ENCODE results near the gene TPD52L2.
"Not testable (repeated sequence)": the region's sequence is repeated elsewhere in the genome, so short reads cannot be mapped to it uniquely, and the experiment has no call there.

The TPD52L2 gene

DNA sequence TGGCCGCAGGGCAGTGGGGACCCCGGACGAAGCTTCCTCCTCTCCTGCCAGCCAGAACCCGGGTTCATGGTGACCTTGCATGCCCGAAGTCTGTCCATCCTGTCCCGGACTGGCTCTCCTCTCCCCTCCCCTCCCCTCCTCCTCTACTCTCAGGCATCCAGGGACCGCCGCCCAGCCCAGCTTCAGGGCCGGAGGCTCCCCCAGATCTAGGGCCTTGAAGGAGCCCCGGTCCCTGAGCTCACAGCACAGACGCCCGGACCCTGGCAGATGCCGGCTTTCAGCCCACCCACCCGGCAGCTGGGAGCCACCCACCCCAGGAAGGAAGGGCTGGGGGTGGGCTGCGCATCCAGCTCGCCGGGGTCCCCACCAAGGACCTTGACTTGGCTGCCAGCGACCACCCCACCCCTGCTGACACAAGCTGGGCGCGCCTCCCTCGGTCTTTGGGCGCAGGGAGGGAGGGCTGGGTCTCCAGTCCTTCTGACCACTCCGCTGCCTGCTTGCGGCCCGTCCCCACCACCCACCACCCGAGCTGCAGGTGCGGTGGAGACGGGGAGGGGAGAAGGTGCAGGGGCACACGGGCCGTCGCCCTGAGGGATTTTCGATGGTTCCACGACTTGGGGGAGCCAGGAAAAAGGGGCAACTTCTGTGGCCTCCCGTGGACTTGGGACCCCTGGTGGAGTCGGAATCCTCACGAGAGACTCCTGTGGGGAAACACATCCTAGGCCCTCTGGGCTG, 9.5 kb upstream of the TPD52L2 start:
- DNase-seq (ENCODE audit: low spot score): no peak

DNA sequence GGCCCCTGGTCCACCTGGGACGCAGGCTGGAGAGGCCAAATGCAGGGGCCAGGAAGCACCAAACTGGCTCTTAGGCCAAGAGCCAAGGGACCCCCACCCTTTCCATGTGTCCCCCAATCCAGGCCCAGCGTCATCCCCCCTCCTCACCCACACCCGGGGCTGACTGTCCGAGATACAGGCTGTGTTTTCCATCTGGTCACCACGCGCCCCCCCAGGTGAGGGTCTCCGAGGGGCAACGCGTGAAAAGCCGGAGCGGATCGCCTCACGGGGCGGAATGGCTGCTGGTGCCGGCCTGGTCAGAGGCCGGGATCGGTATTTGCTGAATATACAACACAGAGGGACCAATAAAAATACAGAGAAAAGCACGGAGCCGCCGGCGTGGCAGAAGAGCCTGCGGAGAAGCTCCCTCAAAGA, 9.0 kb upstream of the TPD52L2 start:
- DNase-seq (ENCODE audit: low spot score): no peak

DNA sequence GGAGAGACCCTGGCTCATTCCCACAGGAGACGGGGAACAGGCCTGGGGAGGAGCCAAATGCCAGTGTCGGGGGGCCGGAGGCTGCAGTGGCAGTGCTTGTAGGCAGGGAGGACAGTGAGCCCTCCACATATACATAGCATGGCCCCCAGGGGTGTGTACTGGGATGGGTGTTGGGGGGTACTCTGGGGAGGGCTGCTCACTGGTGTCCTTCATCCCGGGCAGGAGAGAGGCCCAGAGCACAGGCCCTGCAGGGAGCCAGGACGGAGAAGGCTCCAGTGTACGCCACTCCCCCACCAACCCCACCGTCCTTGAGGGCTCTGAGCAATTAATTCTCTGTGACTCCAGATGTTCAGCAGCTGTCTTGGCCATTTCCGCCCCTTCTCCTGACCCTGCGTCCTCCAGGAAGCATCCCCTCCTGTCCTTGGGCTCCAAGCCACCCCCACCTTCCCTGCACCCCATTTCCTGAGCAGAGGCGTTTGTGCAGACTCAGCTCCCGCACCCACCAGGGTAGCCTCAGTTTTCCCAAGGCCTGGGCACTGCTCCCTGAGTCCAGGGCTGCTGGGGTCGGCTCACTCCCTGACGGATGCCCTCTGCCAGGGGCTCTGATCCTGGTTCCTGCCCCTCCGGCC, 7.2 kb upstream of the TPD52L2 start:
- DNase-seq (ENCODE audit: low spot score): no peak

DNA sequence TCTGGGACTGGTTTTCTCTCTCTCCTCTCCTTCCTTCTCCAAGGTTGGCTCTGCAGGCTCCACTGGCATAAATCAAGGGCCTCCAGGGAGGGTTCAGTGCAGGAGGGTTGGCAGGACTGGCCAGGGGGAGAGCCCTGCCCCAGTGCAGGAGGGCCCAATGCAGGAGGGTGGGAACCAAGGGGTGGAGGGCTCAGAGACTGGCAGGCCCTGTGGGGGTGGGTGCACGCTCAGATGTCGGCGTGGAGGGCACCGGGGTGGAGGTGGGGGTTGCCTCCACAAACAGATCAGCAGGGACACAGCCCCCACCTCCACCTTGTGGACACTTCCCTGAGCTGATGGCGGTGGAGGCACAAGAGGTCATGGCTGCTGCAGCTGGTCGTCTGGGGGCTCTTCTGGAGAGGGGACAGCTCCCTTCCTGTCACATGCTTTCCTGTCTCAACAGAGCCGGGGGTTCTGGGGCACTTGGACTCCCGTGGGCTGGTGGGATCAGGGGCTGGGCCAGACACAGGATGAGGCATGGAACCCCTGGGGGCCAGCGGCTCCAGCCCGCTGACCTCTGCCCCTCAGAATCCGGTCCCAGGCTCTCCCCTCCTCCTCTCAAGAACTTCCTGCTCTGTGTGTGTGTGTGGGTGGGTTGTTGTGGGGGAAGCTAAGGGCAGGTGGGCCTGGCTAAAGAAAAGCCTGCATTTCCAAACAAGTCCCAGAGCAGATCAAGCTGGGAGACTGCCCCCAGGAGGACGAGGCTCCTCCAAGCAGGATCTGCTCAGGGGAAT, 6.5 kb upstream of the TPD52L2 start:
- DNase-seq (ENCODE audit: low spot score): no peak

DNA sequence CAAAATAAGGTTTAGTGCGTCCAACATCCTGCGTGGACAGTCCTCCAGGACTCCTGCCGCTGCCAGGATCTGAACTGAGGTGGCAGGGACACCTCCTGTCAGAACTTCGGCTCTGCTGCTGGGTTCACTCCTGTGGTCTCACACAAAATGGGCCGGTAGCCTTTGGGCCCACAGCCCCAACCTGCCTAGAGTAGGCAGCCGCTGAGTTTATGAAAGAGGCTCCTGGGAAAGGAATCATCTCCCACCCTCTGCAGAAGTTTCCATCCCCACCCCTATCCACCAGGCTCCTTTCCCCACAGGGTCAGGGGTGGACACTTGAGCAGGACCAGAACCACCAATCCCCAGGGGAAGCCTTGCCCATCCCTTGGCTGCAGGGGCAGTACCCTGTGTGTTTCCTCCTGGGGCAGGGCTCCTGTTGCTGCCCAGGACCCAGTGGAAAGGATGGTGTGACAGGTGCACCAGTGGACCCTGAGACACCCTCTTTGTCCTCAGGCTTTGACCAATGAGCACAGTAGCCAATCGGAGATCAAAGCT, 5.8 kb upstream of the TPD52L2 start:
- no peak for DNase-seq (ENCODE audit: low spot score)

DNA sequence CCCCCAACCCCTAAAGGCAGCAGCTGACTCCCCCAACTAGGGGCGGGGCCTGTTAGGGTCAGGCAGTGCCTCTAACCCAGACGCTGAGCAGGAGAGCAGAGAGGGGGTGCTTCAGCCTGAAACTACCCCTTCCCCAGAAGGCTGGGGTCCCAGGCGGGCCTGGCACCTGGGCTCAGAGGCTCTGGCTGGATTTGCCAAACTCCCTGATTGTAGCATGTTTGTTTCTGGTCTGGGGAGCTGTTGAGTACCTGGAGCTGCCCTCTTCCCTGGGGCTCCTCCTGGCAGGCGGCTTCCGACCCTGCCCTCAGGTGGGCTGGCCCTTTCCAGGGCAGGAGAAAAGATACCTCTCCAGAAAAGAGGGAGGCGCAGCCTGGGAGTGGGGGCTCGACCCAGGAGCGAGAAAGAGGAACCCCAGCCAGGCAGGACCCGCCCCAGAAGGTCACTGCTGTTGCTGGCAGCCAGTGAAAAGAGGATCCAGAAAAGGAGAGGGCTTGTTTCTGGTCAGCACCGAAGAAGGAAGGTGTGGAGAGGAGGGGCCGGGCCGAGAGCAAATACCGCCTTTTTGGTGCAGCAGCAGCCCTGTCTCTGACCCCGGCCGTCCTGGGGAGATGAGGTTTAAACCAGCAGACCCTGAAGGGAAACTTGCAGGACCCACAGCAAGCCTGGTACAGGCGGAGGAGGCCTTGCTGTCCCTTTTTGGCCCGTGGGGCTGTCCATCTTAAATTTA, 4.6 kb upstream of the TPD52L2 start:
- DNase-seq (ENCODE audit: low spot score): no peak

DNA sequence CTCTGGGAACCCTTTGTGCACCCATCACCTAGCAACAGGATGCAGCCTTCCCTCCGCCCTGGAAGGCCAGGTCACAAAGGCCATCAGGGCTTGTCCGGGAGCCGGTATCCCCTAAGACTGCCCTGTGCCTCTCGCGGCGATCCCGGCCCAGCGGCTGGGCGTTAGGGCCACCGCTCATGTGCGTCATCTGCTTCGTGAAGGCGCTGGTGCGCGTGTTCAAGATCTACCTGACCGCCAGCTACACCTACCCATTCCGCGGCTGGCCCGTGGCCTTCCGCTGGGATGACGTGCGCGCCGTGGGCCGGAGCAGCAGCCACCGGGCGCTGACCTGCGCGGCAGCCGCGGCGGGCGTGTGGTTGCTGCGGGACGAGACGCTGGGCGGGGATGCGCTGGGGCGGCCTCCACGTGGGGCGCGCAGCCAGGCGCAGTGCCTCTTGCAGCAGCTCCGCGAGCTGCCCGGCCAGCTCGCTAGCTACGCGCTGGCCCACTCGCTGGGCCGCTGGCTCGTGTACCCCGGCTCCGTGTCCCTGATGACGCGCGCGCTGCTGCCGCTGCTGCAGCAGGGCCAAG, 3.6 kb upstream of the TPD52L2 start, which contains the start of gene ABHD16B:
ABHD16B (plus strand) TSS at position 134 of the 570 bp plus-strand sequence; CDS start at position 177, 43 bp downstream.
- no peak for DNase-seq (ENCODE audit: low spot score)

DNA sequence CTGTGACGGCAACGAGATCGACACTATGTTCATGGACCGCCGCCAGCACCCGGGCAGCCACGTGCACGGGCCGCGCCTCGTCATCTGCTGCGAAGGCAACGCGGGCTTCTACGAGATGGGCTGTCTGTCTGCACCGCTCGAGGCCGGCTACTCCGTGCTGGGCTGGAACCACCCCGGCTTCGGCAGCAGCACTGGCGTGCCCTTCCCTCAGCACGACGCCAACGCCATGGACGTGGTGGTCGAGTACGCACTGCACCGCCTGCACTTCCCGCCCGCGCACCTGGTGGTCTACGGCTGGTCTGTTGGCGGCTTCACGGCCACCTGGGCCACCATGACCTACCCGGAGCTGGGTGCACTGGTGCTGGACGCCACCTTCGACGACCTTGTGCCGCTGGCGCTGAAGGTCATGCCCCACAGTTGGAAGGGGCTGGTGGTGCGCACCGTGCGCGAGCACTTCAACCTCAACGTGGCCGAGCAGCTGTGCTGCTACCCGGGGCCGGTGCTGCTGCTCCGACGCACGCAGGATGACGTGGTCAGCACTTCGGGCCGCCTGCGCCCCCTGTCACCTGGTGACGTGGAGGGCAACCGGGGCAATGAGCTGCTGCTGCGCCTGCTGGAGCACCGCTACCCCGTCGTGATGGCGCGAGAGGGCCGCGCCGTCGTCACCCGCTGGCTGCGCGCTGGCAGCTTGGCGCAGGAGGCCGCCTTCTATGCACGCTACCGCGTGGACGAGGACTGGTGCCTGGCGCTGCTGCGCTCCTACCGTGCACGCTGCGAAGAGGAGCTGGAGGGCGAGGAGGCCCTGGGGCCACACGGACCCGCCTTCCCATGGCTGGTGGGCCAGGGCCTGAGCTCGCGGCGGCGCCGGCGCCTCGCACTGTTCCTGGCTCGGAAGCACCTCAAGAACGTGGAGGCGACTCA, 2.8 kb upstream of the TPD52L2 start:
- no peak for DNase-seq (ENCODE audit: low spot score)

DNA sequence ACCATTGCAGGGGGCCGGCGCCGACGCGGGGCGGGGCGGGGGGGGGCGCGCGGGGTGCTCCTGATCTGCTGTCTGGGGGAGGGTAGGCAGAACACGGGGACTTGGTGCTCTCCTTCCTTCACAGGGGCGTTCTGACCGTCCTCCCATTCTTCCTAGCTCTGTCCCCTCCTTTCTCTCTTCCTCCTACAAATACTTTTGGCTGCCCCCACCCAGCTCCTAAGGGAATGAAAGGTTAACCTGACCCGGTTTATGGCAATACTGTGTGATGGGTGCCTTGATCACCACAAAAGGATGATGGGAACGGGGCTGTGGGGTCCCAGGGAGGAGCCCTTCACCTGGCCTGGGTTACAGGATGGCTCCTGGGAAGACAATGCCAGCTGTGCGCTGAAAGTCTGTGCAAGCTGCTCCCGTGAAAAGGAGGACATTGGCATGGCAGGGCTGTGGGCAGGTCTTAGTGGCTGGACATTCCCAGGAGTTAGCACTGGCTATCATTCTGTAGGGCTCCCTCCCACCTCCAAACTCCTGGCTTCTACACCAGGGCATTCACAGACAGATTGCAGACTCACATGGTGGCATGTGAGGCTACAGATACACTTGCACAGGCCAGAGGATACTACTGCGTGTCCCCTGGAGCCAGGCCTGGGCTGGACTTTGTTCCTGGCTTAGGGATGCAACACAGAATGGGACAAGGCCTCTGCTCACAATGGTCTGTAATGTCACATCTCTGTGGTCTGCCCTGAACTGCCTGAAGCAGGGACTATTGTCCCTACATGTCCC, 1.9 kb upstream of the TPD52L2 start:
- no peak for DNase-seq (ENCODE audit: low spot score)

DNA sequence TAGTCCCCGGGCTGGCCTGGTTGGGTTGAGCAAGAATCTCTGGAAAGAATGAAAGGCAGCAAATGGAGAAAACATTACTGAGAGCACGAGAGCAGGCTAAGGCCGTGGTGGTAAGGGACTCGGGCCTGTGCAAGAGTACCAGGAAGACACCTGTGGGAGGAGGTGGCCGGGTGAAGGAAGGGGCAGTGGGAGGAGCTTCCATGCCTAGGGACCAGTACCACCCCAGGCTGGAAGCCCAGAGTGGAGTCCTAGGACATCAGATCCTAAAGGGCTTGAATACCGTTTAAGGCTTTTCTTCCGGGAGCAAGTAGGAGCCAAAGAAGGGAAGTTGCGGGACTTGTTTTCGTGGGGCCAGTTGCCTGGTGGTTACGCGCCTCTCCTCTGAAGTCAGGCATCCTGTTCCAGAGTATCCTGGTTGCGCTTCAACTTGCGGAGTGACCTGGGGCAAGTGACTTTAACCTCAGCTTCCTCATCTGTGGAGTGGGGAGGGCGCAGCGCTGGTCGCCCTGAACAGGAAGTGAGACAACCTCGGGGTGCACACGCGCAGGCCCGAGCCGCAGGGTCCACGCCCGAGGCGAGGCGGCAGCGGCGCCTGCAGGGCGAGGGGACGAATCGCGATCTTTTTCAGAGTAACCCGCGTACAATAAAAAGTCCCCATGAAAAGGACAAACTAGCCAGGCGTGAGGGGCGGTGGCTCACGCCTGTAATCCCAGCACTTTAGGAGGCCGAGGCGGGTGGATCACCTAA, 1.1 kb upstream of the TPD52L2 start:
- DNase-seq (ENCODE audit: low spot score): peak; percentile 89

DNA sequence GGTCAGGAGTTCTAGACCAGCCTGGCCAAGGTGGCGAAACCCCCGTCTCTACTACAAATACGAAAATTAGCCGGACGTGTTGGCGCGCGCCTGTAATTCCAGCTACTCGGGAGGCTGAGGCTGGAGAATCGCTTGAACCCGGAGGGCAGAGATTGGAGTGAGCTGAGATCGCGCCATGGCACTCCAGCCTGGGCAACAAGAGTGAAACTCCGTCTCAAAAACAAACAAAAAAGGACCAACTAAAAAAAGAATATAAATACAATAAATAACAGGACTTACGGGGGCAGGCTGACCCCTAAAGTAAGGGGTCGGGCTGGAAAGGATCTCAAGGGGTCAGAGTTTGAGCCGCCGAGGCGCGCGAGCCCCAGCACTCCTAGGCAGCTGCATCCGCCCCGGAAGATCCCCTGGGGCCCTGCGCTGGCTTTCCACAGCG, 509 bp upstream of the TPD52L2 start:
- no peak for DNase-seq (ENCODE audit: low spot score)

DNA sequence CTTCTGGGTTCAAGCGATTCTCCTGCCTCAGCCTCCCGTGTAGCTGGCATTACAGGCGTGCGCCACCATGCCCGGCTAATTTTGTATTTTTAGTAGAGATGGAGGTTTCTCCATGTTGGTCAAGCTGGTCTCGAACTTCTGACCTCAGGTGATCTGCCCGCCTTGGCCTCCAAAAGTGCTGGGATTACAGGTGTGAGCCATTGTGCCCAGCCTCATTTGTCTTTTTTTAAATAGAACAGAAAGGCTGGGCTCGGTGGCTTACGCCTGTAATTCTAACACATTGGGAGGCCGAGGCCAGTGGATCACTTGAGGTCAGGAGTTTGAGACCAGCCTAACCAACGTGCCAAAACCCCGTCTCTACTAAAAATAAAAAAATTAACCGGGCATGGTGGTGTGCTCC, 2.0 kb downstream of the TPD52L2 start:
- not testable (repeated sequence) for DNase-seq (ENCODE audit: low spot score)

DNA sequence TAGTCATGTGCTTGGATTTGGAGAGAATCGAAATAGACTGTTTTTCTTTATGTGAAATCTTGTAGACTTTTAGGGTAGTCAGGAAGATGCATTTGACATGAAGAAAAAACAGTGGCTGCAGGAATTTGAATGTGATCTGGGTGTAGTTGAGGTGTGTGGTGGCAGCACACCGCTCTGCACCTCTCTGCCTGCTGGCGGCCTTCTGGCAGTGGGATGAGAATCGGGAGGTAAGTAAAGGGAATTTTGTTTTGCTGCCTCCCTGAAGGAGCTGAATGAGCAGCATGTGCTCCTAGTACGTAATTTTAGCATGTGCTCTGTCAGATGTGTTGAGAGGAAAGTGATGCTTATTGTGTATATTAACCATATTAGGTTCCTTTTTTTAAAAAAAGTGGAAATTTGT, 3.2 kb downstream of the TPD52L2 start:
- no peak for DNase-seq (ENCODE audit: low spot score)

DNA sequence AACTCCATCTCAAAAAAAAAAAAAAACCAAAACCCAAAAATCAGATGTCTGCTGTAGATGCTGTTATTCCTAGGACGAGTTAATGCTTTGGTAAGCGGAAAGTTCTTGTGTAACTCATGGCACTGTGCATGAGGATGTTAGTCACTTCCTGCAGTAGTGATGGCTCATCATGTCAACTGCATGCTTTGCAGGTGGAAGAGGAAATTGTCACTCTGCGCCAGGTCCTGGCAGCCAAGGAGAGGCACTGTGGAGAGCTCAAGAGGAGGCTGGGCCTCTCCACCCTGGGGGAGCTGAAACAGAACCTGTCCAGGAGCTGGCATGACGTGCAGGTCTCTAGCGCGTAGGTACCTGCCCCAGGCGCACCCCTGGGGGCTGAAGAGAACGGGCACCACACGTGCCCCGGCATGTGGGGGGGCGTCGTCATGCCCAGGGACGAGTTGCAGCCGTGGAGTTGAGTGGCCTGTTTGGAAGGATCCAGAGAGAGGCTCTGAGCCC, 8.5 kb downstream of the TPD52L2 start:
- DNase-seq (ENCODE audit: low spot score): no peak

DNA sequence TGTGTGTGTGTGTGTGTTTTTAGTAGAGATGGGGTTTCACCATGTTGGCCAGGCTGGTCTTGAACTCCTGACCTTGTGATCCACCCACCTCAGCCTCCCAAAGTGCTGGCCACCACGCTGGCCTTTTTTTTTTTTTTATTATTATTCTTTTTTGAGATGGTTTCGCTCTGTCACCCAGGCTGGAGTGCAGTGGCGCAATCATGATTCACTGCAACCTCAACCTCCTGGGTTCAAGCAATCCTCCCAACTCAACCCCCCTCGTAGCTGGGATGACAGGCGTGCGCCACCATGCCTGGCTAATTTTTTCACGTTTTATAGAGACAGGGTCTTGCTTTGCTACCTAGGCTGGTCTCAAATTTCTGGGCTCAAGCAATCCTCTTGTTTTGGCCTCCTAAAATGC, 9.2 kb downstream of the TPD52L2 start:
- not testable (repeated sequence) for DNase-seq (ENCODE audit: low spot score)

DNA sequence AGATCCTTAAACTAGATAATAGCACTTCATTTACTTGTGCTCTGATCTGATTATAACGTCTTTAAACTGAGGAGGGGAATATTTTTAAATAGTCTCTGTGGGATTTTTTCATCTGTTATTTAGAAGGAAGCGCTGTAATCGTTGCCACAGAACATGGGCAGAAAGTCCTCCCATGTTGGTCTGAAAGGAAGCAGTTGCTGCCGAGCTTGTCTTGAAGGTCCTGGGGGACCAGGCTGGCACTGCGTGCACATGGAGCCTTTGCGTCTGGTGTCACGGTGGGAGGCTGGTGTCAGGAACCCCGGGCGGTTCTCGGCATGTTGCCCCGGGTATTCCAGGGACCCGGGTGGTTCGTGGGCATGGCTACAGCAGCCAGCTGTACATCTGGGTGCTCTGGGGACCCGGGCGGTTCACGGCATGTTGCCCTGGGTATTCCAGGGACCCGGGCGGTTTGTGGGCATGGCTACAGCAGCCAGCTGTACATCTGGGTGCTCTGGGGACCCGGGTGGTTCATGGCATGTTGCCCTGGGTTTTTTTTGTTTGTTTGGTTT, 11.5 kb downstream of the TPD52L2 start:
- no peak for DNase-seq (ENCODE audit: low spot score)

DNA sequence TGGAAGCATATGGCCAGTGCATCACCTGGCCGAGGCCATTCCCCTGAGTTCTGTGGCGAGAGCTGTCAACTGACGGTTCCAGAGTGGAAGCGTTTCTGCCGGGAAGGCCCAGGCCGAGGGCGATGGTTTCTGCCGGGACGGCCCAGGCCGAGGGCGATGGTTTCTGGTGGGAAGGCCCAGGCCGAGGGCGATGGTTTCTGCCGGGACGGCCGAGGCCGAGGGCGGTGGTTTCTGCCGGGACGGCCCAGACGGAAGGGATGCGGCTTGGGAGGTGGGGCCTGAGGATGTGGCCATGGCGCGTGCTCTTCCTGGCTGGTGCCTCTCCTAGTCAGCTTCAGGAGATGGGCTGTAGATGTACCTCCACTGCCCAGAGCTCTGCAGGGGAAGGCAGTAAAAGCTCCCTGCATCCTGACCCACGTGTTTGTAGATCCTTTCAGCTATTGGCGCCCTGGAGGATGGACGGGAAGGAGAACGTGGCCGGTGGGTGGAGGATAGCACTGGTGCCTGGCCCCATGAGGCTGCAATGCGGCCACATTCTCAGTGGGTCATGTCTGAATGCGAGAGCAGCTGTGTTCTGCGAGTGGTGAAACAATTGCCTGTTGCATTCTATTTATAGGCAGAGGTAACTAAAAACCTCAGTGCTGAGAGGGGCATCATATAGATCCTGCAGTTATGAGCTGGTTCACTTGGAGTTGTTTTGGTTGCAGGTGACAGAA, 12.8 kb downstream of the TPD52L2 start:
- DNase-seq (ENCODE audit: low spot score): no peak

Measured in LoVo (cell line).